Naive thymus-derived CD4-positive, alpha-beta T cell (primary cell): ENCODE results near the gene FHAD1. TPM values are rescaled to one million over a fixed set of nuclear protein-coding genes. Genes with fewer than 3 reads are reported as not detected.

Source experiments
- ATAC-seq: fragments of 150-1000 bp; cut with Tn5 transposase; 2 replicates; pipeline ENCODE4 v1.10.0; 2021; ENCODE audit warnings: mild to moderate bottlenecking, moderate library complexity
- CTCF ChIA-PET: fragments of 350-600 bp; sonication (Branson Sonifier 250); formaldehyde crosslinking; loops from one replicate; lab custom pipeline; 2021; ENCODE audit warnings: antibody characterized with exemption; lab: Charles Lee
- POLR2A ChIA-PET: fragments of 350-600 bp; sonication (Branson Sonifier 250); formaldehyde crosslinking; loops from one replicate; lab custom pipeline; 2021; ENCODE audit warnings: antibody characterized with exemption, inconsistent platforms; lab: Charles Lee
- DNase-seq, 9 donors: peaks; one replicate each; pipeline versions ENCODE4 v3.0.0 to v3.0.0-alpha.2; 2020 to 2022; ENCODE audit warnings: mixed read lengths in 1 of 9
- H3K27ac ChIP-seq: one replicate; pipeline ENCODE4 v1.7.0; 2013; ENCODE audit warnings: mild to moderate bottlenecking, low read depth, low read length, moderate library complexity
- H3K27me3 ChIP-seq, 2 donors: one replicate each; pipeline ENCODE4 v1.7.0; 2013; ENCODE audit warnings: low read length in 2 of 2, mild to moderate bottlenecking in 2 of 2, moderate library complexity in 2 of 2; ENCODE audit not compliant: control insufficient read depth in 2 of 2, insufficient read depth in 2 of 2
- H3K36me3 ChIP-seq, 3 experiments: 1 replicate in 2 of 3; 2 replicates in 1 of 3; pipeline ENCODE4 v1.7.0; 2013; ENCODE audit warnings: low read length in 3 of 3, mild to moderate bottlenecking in 3 of 3, moderate library complexity in 1 of 3; ENCODE audit not compliant: insufficient read depth in 3 of 3, control insufficient read depth in 2 of 3
- H3K4me1 ChIP-seq, 2 donors: one replicate each; pipeline ENCODE4 v1.7.0; 2013; ENCODE audit warnings: low read length in 2 of 2, mild to moderate bottlenecking in 2 of 2, moderate library complexity in 1 of 2; ENCODE audit not compliant: control insufficient read depth in 2 of 2, insufficient read depth in 2 of 2
- H3K4me3 ChIP-seq: 2 replicates; pipeline ENCODE4 v1.7.0; 2013; ENCODE audit warnings: mild to moderate bottlenecking, low read length
- H3K9me3 ChIP-seq, 3 experiments: 1 replicate in 2 of 3; 2 replicates in 1 of 3; pipeline ENCODE4 v1.7.0; 2013; ENCODE audit warnings: low read length in 3 of 3; ENCODE audit not compliant: control insufficient read depth in 2 of 3
- H3K27ac Mint-ChIP-seq, 9 donors: one replicate each; pipeline ENCODE4 v1.8.0; 2020 to 2022; ENCODE audit warnings: mixed read lengths in 9 of 9, mild to moderate bottlenecking in 8 of 9, moderate library complexity in 5 of 9, inconsistent platforms in 2 of 9
- H3K27me3 Mint-ChIP-seq, 5 donors: one replicate each; pipeline ENCODE4 v1.8.0; 2021 to 2022; ENCODE audit warnings: mixed read lengths in 5 of 5, mild to moderate bottlenecking in 1 of 5
- H3K36me3 Mint-ChIP-seq, 5 donors: one replicate each; pipeline ENCODE4 v1.8.0; 2020 to 2022; ENCODE audit warnings: mixed read lengths in 5 of 5, mild to moderate bottlenecking in 3 of 5, inconsistent platforms in 1 of 5
- H3K4me1 Mint-ChIP-seq, 7 donors: one replicate each; pipeline ENCODE4 v1.8.0; 2020 to 2022; ENCODE audit warnings: mixed read lengths in 7 of 7, mild to moderate bottlenecking in 3 of 7, inconsistent platforms in 1 of 7
- H3K4me3 Mint-ChIP-seq, 10 donors: one replicate each; pipeline ENCODE4 v1.8.0; 2020 to 2022; ENCODE audit warnings: mild to moderate bottlenecking in 10 of 10, mixed read lengths in 10 of 10, moderate library complexity in 6 of 10, inconsistent platforms in 2 of 10
- H3K9me3 Mint-ChIP-seq, 11 donors: one replicate each; pipeline ENCODE4 v1.8.0; 2020 to 2022; ENCODE audit warnings: mixed read lengths in 11 of 11, mild to moderate bottlenecking in 4 of 11, inconsistent platforms in 1 of 11, moderate library complexity in 1 of 11
- intact Hi-C, 2 donors: fragments of 100-400 bp; cut with micrococcal nuclease; formaldehyde crosslinking; loops; one replicate each; pipeline ENCODE4 v1.15.1; 2023
- polyA plus RNA-seq, 2 donors: library from polyadenylated mRNA; unstranded; fragments of 300-500 nt; fragmentation: Illumina TruSeq; gene quantifications; one replicate each; pipeline ENCODE4 v1.2.3, GENCODE V29; 2021
- total RNA-seq, 6 experiments: library from RNA in 5 of 6; stranded (reverse) in 5 of 6; gene quantifications; 1 replicate in 5 of 6; 2 replicates in 1 of 6; pipeline ENCODE4 v1.2.3 and lab custom pipeline; 2021 to 2026

FHAD1 gene
- total and polyA plus RNA-seq, 7 experiments from 2014 or later, result 0.19 to 1.1 TPM; not detected in 5

DNA sequence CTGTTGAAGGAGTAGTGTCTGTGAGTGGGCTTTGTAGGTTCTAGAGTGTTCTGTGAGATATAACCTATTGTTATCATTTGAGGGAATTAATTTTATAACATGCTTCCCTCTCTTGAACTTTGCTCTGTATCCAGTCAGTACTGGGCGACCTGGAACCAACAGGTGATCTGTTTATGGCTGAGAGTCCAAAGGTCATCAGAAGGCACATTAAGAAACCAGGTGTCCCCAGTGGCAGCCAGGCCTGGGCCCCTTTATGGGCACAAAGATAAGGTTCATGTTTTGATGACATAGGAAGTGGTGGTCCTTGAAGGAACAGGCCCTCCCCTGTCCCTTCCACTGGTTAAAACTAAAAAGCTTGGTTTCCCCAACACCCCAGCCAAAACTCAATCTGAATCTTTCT lies 61.1 kb downstream of the FHAD1 start:
- H3K27me3 Mint-ChIP-seq, result peaks cover 0 to 5% (median 4%) of the 10 kb centered on the region in 5 donors
- H3K4me1 Mint-ChIP-seq, result peaks cover 0 to 5% (median 0%) of the 10 kb centered on the region in 7 donors
- no peak overlapping the region for H3K27ac ChIP-seq
- H3K36me3 ChIP-seq, result no peaks in the 10 kb centered on the region
- CTCF ChIA-PET, result no interaction called here
- ATAC-seq (no peak), DNase-seq (no peak)
- H3K4me3 Mint-ChIP-seq, result no peak overlapping the region
- no peaks in the 10 kb centered on the region for H3K4me1 ChIP-seq
- peaks cover 0 to 4% (median 0%) of the 10 kb centered on the region in 11 donors for H3K9me3 Mint-ChIP-seq
- intact Hi-C loops, result no loop called here
- H3K36me3 Mint-ChIP-seq, result no peaks in the 10 kb centered on the region
- no peak overlapping the region for H3K4me3 ChIP-seq
- no peak overlapping the region for H3K27ac Mint-ChIP-seq
- POLR2A ChIA-PET, result no interaction called here
- H3K9me3 ChIP-seq, result no peaks in the 10 kb centered on the region
- H3K27me3 ChIP-seq, result no peaks in the 10 kb centered on the region

- CTCF ChIA-PET, result interaction anchor here (0.8 kb wide), 1 partner anchor 9 kb away, joined by 3 read pairs; no protein-coding TSS in a partner anchor
- Mint-ChIP-seq H3K4me1 (peaks cover 0 to 5% (median 0%) of the 10 kb centered on the region in 7 donors), H3K4me3 (no peak overlapping the region), H3K36me3 (no peaks in the 10 kb centered on the region), H3K27ac (no peak overlapping the region), H3K27me3 (peaks cover 0 to 5% (median 4%) of the 10 kb centered on the region in 5 donors), H3K9me3 (peaks cover 0 to 4% (median 0%) of the 10 kb centered on the region in 11 donors)
- no peak overlapping the region for H3K4me3 ChIP-seq
- DNase-seq, result no peak
- no peak overlapping the region for H3K27ac ChIP-seq
- POLR2A ChIA-PET, result no interaction called here
- ATAC-seq, result no peak
- intact Hi-C loops, result no loop called here
- H3K9me3 ChIP-seq, result no peaks in the 10 kb centered on the region
- H3K36me3 ChIP-seq, result no peaks in the 10 kb centered on the region
- H3K4me1 ChIP-seq, result no peaks in the 10 kb centered on the region
- no peaks in the 10 kb centered on the region for H3K27me3 ChIP-seq
These were observed 61.6 kb downstream of the FHAD1 start for GRCh38 chr1:15308621-15309027.

DNA sequence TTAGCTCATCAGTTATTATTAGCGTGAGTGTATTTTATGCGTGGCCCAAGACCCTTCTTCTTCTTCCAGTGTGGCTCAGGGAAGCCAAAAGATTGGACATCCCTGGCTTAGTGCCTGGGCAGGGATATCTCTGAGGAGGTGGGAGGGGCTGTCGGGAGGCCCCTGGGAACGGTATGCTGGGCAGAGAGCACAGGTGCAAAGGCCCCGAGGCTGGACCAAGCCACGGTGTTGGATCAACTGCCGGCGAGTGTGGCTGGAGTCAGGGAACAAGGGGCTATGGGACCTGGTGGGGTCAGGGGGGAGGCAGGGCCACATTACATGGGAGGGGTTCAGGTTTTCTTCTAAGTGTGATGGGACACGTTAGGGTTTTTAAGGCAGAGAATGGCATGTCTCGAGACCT lies 62.7 kb downstream of the FHAD1 start:
- no peaks in the 10 kb centered on the region for H3K4me1 ChIP-seq
- no peaks in the 10 kb centered on the region for H3K36me3 ChIP-seq
- Mint-ChIP-seq H3K4me3 (no peak overlapping the region), H3K4me1 (peaks cover 0 to 3% (median 0%) of the 10 kb centered on the region in 7 donors), H3K9me3 (peaks cover 0 to 4% (median 0%) of the 10 kb centered on the region in 11 donors), H3K27me3 (peaks cover 0 to 5% (median 4%) of the 10 kb centered on the region in 5 donors), H3K27ac (no peak overlapping the region), H3K36me3 (no peaks in the 10 kb centered on the region)
- ChIA-PET CTCF (no interaction called here), POLR2A (no interaction called here)
- H3K27me3 ChIP-seq, result no peaks in the 10 kb centered on the region
- no peaks in the 10 kb centered on the region for H3K9me3 ChIP-seq
- ATAC-seq (no peak), DNase-seq (no peak)
- intact Hi-C loops, result no loop called here
- H3K4me3 ChIP-seq, result no peak overlapping the region
- no peak overlapping the region for H3K27ac ChIP-seq

GRCh38 chr1:15310544-15310943 lies 63.5 kb downstream of the FHAD1 start:
- peaks cover 0 to 3% (median 0%) of the 10 kb centered on the region in 7 donors for H3K4me1 Mint-ChIP-seq
- Histone ChIP-seq H3K9me3 (no peaks in the 10 kb centered on the region), H3K27me3 (no peaks in the 10 kb centered on the region), H3K27ac (no peak overlapping the region), H3K4me3 (no peak overlapping the region), H3K36me3 (no peaks in the 10 kb centered on the region), H3K4me1 (no peaks in the 10 kb centered on the region)
- no peaks in the 10 kb centered on the region for H3K36me3 Mint-ChIP-seq
- POLR2A ChIA-PET, result no interaction called here
- H3K27ac Mint-ChIP-seq, result no peak overlapping the region
- ATAC-seq (no peak), DNase-seq (no peak)
- H3K4me3 Mint-ChIP-seq, result no peak overlapping the region
- peaks cover 0 to 4% (median 0%) of the 10 kb centered on the region in 11 donors for H3K9me3 Mint-ChIP-seq
- H3K27me3 Mint-ChIP-seq, result peaks cover 0 to 5% (median 0%) of the 10 kb centered on the region in 5 donors
- intact Hi-C loops, result no loop called here
- CTCF ChIA-PET, result no interaction called here

DNA sequence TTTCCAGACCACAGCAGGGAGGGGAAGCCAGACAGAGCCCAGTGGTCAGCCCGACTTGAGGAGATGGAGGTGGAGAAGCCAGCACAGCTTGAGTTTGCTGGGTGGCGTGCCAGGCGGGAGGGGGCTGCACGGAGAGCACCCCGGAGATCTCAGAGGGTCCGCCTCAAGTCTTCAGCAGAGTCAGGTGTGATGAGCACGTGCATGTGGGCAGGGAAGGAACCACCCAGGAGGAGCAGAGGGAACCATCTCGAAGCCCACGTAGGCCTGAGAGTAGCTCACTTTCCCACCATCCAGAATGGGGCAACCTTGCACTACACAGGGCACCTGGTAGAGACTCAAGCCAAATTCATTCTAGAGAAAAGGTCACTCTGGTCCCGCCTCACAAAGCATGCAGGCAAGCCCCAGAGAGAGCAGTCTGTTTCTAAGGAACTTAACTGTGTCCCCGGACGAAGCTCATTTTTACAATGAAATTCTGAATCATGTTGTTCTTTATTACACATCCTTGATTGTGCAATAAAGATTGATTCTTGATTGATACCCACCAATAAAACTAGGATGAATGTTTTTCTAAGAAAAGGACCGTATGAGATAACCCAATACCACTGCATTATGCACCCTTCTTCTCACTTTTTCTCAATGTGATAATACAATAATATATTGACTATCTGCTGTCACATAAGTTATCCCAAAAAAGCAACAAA lies 64.2 kb downstream of the FHAD1 start:
- DNase-seq, result no peak
- no peaks in the 10 kb centered on the region for H3K9me3 ChIP-seq
- no peak for ATAC-seq
- H3K4me1 Mint-ChIP-seq, result peaks cover 0 to 3% (median 0%) of the 10 kb centered on the region in 7 donors
- H3K4me1 ChIP-seq, result no peaks in the 10 kb centered on the region
- no peaks in the 10 kb centered on the region for H3K36me3 Mint-ChIP-seq
- H3K27ac Mint-ChIP-seq, result no peak overlapping the region
- ChIA-PET POLR2A (no interaction called here), CTCF (interaction anchor here (2.5 kb wide), 1 partner anchor 12 kb away, joined by 8 read pairs; no protein-coding TSS in a partner anchor)
- peaks cover 0 to 4% (median 0%) of the 10 kb centered on the region in 11 donors for H3K9me3 Mint-ChIP-seq
- H3K4me3 ChIP-seq, result no peak overlapping the region
- no peaks in the 10 kb centered on the region for H3K36me3 ChIP-seq
- intact Hi-C loops, result no loop called here
- no peak overlapping the region for H3K27ac ChIP-seq
- peaks cover 0 to 5% (median 2%) of the 10 kb centered on the region in 5 donors for H3K27me3 Mint-ChIP-seq
- H3K4me3 Mint-ChIP-seq, result no peak overlapping the region
- no peaks in the 10 kb centered on the region for H3K27me3 ChIP-seq

GRCh38 chr1:15311880-15312279 lies 64.9 kb downstream of the FHAD1 start:
- no peak overlapping the region for H3K4me3 Mint-ChIP-seq
- no peak overlapping the region for H3K27ac ChIP-seq
- H3K4me3 ChIP-seq, result no peak overlapping the region
- ChIA-PET POLR2A (no interaction called here), CTCF (interaction anchor here (1.4 to 2.5 kb wide), 2 partner anchors 11 to 183 kb away, joined by 3 to 8 read pairs; no protein-coding TSS in a partner anchor)
- peaks cover 0 to 5% (median 4%) of the 10 kb centered on the region in 5 donors for H3K27me3 Mint-ChIP-seq
- H3K36me3 Mint-ChIP-seq, result no peaks in the 10 kb centered on the region
- H3K4me1 Mint-ChIP-seq, result peaks cover 0 to 3% (median 0%) of the 10 kb centered on the region in 7 donors
- peaks cover 0 to 4% (median 0%) of the 10 kb centered on the region in 11 donors for H3K9me3 Mint-ChIP-seq
- no peaks in the 10 kb centered on the region for H3K27me3 ChIP-seq
- ATAC-seq (no peak), DNase-seq (no peak)
- H3K36me3 ChIP-seq, result no peaks in the 10 kb centered on the region
- no peak overlapping the region for H3K27ac Mint-ChIP-seq
- no peaks in the 10 kb centered on the region for H3K9me3 ChIP-seq
- H3K4me1 ChIP-seq, result no peaks in the 10 kb centered on the region
- intact Hi-C loops, result no loop called here
